ELR (cell line): ENCODE measurements around the gene AJAP1.

Experiments used
- DNase-seq: peaks from one replicate; pipeline ENCODE4 v3.0.0-alpha.2; 2015; ENCODE audit warnings: low read depth

Gene AJAP1

DNA sequence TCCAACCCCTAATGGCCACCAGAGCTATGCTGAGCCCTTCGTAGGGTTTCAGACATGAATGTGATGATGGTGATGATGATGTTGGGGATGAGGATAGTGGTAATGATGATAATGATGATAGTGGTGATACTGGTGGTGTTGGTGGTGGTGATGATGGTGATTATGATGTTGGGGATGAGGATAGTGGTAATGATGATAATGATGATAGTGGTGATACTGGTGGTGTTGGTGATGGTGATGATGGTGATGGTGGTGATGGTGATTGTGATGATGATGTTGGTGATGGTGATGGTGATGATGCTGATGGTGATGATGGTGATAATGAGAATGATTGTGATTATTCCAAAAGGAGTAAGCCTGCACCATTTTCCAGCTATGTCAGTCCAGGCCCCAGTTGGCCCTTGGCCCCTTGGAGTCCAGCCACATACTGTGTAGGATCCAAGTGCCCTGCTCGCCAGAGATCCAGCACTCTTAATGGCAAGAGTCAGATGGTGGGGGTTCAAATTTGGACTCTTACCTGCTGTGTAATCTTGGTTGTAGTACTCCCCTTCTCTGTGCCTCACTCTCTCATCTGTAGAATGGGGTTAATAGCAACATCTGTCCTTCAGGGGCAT lies 28.3 kb downstream of the AJAP1 start:
- no peak for DNase-seq

DNA sequence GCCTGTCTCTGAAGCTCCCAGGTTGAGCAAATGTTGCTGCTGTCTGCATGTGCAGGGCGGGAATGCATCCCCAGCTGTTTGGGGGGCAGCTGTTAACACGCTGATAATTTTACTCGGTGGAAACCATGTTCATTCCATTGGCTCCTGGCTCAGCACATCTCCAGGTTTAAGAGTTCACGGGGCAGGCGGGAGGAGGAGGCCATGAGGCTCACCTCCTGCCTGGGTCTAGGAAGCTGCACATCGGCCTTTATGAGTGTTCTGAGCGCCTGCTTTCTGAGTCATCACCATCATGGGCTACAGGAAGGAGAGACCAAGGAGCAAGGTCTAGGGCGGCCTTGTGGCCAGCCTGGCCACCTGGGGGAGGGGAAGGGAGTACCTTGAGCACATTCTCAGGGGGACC lies 29.7 kb downstream of the AJAP1 start:
- DNase-seq: peak; percentile 10

DNA sequence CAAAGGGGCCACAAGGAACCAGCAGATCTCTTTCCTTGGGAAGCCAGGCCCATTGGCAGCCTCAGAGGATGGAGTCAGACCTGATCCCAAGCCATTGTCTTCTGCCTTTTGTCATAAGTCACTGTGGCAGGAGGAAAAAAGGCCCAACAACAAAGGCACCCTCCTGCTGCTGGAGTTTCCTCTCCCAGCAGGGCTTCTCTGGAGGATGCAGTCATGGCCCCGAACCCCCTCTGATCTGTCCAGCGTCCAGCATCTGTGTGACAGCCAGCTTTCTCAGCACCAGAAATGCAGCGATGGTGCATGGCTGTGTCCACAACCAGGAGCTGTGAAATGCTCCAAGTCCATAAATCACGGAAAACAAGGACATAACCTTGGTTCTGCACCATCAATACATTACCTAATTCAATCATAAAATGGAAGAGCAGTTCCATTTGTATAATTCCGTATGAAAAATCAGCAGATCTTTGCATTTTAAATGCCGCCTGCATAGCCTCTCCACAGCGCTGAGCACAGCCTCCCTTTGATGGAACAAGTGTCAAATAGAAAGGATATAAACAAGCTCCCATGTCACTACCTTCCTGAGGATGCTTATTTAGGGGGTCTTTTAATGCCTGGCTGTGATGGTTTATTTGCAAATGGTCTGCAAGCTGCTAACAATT lies 30.6 kb downstream of the AJAP1 start:
- DNase-seq: no peak

DNA sequence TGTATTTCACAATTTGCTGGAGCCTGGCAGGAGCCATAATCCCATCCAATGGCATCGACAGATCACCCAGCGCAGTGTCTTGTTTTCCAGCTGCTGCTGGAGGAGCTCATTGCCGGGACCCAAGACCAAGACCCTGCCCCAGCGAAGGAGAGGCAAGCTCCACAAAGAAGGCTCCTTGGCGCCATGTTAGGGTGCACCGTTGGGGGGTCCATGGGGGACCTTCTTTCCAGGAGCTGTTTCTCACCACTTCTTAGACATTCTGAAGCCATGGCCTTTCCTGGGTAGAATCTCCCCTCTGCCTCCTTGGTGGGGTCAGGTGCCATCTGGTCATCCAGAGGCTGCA lies 31.1 kb downstream of the AJAP1 start:
- no peak for DNase-seq

DNA sequence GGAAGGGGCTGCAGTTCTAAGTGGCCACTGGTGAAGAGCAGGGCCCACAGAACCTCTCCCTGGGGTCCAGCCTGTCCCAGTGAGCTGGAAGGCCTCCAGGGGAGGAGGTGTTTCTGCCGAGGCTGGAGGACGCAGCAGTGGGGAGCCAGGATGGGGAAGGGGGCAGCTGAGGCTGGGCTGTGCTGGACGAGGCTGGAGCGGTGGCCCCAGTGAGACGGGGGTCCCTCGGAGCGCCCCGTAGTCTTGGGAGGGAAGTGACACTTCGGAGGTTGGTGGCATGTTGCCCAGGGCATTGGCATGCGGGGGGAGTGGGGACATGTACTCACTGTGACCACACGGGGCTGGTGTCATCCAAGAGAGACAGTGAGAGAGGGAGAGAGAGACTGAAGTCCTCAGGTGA lies 33.5 kb downstream of the AJAP1 start:
- no peak for DNase-seq

DNA sequence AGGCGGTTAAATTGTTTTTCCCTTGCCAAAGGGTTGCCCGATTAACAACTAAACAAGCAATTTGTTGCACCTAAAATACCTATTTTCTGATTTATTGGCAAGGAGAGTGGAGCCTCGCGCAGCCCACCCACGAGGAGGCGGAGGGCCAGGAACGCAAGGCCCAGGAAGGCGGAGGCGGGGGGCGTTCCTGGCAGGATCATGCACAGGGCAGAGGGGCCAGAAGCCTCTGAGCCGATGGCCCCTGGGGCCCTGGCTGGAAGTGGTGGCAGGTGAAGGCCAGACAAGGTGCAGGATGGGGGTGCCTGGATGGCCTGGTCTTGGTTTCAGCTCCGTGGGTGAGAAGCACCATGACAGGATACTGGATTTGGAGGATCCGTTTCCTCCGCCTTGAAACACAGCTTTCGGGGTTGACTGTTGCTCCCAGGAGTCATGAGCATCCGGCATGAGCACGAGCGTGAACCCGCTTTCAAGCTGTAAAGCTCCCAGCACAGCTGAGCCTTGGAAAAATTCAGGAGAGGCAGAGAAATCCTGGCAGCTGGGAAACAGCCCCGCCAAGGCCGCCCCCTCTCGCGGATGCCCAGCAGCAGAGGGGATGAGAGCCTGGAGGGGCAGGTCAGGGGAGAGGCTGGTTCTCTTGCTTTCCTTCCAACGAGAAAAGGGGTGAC lies 35.0 kb downstream of the AJAP1 start:
- no peak for DNase-seq

DNA sequence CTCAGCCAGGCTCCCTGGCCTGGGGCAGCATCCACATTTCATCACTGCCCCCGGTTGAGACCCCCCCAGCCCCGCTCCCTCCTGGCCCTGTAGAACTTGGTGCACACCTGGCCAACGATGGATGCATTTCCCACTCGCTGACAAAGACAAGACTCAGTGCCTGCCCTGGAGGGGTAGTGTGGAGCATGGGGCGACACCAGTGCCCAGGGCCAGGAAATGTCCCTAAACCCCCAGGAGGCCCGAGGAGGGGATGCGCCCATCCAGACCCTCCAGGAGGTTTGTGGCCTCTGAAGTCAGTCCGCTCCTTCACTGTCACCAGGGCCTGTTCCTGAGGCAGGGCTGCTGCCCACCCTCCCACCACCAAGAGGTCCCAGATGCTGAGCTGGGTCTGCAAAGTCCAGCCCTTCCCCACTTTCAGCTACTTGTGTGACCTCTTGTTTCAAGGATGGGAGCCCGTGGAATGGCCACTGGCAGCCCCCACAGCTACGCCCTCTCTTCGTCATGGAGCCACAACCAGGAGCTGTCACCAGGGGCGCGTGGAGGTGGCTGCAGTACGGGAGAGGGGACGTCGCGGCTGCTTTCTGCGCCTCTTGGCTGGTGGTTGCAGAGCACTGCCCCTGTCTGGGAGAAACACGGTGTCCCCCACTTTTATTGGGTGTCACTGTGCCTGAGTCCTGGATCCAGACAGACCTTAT lies 35.7 kb downstream of the AJAP1 start:
- DNase-seq: no peak

DNA sequence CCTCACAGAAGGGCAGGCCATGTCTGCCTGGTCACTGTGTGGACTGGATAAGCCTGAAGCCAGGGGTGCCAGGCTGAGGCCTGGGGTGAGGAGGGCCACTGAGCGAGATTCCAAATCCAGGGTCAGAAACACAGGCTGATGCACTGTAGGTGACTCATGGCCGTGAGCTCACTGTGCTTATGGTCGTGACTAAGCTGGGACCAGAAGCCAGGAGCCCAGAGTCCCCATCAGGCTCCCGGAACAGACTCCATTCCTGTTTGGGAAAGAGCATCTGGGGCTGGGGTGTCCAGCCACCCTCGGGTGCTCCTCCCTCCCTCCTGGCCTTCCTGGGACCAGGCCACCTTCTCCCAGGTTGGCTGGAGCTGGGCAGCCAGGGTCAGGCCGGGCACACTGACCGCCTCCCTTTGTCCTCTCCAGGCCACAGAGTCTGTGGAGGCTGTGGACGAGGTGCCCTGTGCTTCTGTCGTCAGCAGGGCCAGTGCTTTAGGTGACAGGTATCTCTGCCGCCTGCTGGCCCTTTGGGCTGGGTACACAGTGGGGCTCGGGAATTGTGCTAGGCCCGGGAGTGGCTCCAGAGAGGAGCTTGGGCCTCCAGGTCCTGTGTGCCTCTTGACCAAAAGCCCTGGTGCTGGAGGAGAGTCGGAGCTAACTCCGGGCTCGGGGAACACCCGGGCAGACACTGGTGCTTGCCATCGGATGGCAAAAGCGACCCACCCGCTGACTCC lies 36.7 kb downstream of the AJAP1 start:
- peak; percentile 6 for DNase-seq

DNA sequence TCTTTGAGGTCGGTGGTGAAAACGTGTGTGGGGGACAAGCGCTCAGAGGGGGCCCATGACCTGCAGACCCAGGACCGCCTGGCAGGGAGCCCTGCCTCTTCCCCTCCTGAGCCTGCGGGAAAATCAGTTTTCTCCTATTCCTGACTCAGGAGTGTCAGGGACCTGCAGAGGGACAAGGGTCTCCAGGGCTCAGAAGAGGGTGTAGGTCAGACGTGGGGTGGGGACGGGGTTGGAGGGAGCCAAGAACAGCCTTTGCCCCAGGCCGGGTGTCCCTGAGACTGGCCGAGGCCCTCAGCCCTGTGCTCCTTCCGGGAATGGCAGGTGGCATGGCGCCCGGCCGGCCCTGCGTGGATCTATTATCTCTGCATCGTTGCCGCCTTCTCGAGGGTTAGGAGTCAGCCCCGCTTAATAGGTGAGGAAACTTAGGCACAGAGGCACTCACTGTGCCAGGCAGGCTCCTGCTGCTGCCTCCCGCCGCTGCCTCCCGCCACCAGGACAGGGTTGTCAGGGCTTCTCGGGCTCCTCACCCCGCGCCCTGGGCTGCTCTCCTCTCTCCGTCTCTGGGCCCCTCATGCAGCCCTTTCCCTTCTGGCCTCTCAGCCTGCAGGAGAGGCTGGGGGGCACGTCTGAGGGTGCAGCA lies 37.5 kb downstream of the AJAP1 start:
- DNase-seq: no peak

DNA sequence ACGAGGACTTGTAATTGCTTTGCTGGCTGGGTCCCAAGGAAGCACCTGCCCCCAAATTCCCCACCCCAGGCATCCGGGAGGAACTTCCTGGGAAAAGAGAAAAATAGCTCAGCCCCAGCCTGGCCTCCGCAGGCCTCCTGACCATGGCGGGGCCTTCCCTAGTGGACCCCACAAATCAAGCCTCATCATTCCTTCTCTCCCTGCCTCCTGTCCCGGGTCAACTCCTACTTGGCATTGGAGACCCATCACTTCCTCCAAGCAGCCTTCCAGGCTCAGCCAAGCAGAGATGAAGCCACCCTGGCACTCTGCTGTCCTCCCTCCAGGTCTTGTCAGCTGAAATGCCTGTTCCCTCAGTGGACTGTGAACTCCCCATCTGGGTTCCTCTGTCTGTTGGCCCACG lies 38.0 kb downstream of the AJAP1 start:
- no peak for DNase-seq

DNA sequence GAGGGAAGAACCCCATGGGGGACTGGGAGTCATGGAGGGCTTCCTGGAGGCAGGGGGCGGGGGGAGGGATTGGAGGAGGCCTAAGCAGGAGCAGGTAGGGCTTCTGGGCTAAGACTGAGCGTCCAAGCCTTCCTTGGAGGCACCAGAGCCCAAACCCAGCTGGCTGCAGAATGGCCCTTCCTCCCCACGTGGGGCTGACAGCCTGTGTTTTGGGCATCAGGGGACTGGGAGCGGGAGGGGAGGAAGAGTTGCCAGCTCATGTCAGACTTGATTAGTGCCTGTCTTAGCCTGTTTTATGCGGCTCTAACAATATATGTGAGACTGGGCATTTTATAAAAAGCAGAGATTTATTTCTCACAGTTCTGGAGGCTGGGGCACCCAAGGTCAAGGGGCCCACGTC lies 38.9 kb downstream of the AJAP1 start:
- no peak for DNase-seq

DNA sequence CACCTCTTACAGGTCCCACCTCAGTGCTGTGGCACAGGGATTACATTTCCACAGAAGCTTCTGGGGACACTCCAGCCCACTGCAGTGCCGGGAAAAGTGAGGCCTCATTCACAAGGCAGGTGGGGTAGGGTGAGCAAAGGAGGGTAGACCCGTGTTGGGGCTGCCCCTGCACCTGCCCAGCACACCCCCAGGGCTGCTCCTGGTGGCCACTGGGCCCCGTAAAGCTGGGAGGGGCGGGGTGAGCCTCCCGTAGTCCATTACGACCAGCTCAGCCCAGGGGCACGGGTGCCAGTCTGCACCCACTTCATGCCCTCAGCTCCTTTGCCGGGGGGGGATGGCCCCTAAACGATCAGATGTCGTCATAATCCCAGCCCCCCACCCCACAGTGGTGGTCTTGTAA lies 39.5 kb downstream of the AJAP1 start:
- DNase-seq: no peak

DNA sequence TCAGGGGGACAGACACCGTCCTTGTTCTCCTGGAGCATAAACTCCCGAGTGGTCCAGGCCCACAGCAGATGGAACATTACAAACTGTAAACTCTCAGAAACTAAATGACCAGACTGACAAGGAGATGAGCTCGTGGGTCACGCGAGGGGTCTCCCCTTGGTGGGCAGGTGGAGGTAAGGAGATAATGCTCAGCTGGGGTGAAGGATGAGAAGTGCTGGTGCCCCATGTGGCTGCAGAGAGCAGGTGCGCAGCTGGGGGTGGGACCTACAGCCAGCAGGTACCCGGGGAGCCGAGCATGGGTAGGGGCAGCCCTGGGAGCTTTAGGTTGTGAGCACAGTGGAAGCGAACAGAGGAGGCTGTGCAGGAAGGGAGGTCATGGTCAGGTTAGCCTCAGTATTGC lies 40.1 kb downstream of the AJAP1 start:
- no peak for DNase-seq

DNA sequence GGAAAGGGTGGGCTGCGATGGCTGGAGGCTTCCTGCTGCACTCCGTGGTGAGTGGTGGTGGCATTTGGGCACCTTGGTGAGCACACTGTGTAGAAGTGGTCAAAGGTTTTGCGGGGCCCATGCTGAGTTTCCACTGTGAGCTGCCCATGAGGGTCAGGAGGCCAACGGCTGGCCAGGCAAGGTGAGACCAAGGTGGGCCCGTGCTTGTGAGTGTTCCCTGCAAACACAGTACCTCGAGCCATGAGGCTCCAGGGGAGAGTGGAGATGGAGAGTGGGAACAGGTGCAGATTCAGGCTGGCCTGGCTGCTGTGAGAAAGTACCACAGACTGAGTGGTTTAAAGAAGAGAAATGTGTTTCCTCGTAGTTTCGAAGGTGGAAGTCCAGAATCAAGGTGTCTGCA lies 40.8 kb downstream of the AJAP1 start:
- DNase-seq: no peak

DNA sequence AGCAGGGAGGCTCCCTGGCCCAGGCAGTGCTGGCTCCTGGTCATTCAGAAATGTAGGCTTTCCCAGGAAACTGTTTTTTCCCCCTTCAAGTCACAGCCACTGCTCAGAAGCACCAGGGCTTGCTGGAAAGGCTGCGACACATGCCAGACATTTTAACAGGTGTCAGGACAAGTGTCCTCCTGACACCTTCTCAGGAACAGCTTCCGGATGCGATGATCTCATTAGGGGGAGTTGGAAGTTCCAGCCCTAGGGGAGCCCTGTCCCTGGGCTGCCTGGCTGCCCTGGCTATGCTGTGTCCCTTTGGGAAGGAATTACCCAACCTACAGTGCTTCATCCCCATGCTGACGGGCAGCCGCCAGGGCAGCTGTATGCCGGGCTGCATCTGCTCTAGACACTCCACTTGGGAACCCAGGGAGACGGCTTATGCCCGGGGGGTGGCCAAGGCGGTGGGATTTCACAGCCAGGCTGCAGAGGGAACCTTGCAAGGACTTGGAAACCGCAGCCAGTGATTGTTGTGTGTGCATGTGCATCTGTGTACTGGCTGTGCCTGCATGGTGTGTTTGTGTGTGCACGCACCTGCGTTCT lies 41.8 kb downstream of the AJAP1 start:
- no peak for DNase-seq

DNA sequence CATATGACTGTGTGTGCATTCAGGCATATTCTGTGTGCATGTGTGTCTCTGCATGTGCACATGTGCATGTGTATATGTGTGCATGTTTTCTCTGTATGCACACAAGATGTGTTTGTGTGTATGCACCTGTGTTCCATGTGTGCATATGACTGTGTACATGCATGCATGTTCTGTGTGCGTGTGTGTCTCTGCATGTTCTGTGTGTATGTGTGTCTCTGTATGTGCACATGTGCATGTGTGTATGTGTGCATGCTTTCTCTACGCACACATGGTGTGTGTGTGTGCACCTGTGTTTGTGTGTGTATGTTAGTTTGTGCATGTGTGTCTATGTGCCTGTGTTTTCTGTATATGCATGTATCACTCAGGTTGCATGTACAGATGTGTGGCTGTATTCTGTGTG lies 42.3 kb downstream of the AJAP1 start:
- DNase-seq: no peak

DNA sequence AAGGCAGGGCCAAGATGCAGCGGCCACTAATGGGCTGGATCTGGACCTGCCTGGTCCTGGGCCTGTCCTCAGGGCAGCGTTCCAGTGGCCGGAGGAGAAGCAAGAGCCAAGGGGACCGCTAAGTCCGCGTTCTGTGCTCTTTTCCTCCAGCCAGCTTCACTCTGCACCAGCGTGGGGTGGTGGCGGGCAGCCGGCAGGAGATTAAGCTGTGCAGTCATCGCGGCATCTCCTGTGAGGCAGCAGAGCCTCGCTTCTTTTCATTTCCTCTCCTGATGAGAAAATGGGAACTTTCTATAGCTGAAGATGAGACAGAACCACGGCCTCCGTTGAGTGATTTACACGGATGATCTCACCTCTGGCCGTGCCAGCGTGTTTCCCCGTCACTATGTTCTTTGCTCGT lies 43.4 kb downstream of the AJAP1 start:
- no peak for DNase-seq

DNA sequence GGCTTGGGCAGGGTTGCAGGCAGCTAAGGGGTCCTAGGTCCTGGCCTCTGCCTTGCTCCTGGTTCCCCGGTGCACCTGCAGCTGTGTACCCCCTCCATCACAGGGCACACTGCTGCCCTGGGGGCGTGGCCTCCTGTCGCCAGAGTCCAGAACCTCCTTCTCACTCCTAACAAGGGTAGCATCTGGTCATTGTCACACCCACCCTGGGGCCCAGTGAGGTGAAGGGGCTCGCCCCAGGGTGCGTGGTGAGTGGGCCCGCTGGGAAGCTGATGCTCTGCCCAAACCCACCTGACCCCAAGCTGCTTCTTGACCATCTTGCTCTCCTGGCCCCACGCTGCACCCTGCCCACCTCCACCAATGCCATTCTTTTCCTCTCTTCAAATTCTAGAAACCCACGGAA lies 44.5 kb downstream of the AJAP1 start:
- DNase-seq: no peak

DNA sequence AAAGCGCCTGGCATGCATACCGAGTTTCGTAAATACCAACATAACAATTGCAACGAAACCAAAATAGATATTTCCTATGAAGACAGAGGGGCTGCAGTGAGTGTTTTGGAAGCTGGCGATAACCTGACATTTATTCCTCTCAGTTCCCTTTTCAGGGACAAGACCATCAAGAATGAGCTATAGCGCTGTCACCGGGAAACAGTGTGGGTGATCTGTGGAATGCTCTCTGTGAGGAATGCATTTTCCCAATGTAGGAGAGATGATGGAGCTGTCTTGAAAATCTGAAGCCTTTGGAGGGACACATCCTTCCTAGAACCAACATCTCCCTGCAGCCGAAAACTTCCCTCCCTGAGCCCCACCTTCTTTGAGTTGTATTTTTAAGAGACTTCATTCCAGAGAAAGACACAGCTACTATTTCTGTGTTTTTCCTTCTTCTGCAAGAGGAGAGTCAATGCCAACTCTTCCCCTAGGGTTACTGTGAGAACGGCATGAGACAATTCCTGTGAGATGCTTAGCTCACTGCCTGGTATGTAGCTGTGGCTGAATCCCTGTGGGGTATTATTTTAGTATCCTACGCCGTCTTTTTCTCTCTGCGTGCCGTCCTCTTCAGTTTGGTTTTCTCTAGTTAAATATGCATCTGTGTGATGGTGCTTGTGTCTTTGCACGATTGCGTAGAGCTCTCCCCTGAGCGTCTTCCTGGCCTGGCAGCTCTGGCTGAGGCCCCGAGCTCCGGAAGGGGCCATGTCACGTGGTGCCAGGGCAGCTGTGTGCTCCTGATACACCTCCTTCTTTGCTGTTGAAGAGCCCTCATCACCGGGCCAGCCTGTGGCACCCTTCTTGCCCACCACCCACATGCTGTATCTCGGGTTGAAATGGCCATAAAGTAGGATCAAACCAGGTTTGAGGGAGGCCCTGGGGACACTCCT lies 45.2 kb downstream of the AJAP1 start:
- DNase-seq: no peak

DNA sequence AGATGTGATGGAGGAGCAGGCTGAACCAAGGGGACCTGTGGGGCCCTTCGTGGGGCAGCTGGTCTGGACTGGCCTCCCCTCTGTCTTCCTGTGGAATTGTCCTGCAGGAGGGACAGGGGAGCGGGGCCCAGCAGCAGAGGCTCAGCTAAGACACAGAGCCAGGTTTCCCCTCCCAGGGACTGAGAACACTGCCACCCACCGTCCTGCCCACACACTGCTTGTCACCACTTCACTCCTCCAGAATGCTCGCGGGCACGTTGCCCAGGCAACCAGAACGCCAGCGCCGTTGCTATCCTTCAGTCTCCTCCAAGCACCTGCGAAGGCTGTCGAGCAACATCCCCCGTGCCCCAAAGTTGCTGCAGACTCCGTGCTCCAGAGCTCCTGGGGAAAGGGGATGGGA lies 46.4 kb downstream of the AJAP1 start:
- no peak for DNase-seq

DNA sequence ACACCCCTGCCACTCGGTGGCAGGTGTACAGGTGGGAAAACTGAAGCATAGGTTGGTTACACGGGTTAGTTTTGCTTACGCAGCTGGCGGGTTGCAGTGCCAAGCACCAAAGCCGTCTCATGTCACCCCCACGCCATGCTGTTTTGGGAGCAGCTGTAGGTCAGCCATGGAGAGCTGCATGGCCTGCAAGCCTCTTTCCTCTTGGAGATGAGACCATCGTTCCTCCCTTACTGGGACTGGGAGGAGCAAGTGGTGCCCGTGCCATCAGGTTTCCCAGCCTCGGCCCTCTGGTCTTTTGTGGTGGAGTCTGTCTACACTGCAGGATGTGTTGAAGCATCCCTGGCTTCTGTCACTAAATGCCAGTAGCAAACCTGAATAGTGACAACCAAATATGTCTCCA lies 46.9 kb downstream of the AJAP1 start:
- no peak for DNase-seq
